Measurements from ENCODE around the gene TVP23C.
"Not testable (repeated sequence)": the region's sequence is repeated elsewhere in the genome, so short reads cannot be mapped to it uniquely, and the experiment has no call there.

TVP23C gene

DNA sequence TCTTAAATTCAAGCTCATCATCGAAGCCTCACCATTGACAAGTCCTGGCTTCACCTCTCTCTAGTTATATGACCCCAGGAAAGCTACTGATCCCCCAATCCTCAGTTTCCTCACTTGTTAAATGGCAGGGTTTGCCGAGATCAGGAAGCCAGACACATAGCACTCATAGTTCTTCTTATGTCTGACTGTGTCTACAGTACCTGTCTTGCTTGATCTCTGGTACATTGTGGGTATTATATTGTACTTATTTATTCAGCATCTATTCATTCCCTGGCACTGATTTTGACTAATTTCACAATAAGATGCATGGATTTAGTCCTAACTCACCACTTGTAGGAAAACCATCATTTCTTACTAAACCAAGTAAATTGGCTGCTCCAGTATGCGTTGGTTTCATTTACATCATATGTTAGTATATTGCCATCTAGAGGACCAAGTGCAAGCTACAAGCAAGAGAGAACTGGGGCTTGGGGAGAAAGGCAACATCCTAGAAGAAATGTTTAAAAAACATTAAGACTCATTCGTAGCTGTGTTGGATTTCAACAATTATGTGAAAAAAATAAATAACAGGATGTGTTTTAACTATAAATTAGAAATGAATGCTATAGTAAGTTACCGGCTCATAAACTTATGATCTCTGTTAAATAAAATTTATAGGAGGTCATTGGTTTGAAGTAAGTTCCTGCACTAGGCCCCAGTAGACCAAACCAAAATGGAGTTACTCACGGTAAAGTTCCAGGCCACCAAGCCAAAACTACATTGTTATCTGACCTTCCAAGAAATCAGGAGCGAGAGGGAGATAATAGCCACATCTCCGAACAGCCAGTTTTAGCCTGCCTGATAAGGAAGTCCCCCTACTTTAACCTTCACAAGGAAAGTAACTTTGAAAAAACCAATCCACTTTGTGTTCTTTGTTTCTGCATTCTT, 36.7 kb downstream of the TVP23C start:
- not testable (repeated sequence) for DNase-seq (ENCODE audit: low read depth in 2 of 2)

DNA sequence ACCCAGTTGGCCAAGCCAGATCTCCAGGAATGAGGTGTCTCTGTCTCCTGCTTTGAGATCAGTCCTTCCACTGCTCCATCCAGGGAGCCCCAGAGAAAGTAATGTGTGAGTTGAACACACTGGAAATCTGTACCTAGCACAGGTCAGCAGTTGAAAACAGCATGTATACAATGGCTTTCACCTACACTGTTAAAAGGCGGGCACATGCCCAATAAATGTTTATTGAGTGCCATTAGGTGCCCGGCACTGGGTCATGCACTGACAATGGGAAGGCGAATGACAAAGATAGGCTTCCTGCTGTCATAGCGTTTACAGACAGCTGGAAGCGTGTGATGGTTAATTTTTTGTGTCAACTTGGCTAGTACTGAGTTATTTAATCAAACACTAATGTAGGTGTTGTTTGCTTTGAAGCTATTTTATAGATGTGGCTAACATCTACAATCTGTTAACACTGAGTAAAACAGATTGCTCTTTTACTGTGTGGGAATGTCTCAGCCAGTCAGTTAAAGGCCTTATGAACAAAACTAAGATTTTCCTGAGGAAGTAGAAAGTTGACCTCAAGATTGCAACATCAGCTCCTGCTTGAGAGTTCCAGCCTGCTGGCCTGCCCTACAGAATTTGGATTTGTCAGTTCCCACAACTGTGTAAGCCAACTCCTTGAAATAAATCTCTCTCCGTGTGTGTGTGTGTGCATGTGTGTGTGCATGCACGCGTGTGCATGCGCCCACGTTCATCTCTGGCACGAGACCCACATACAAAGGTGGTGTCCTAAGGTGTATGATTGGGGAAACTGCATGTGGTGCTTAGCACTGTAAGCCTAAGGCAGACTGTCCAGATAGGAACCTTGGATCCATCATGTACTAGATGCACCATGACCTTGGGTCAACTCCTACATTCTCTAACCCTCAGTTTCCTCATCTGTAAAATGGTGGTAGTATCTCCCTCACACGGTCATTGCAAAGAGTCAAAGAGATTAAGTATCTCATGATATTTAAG, 38.0 kb downstream of the TVP23C start:
- DNase-seq (ENCODE audit: low read depth in 2 of 2) = not testable (repeated sequence)

DNA sequence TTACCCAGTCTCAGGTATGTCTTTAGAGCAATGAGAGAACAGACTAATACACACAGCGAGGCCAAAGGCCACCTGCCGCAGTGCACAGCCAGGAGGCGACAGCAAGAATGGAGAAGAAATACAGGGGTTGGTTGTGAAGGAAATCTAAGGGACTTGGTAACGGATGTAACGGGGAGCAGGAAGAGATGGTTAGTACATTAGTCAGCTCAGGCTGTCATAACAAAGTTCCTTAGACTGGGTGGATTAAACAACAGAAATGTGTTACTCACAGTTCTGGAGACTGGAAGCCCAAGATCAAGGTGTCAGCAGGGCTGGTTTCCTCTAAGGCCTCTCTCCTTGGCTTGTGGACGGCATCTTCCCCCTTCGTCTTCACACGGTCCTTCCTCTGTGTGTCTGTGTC, 47.1 kb downstream of the TVP23C start:
- no peak for DNase-seq (ENCODE audit: low read depth in 2 of 2)

DNA sequence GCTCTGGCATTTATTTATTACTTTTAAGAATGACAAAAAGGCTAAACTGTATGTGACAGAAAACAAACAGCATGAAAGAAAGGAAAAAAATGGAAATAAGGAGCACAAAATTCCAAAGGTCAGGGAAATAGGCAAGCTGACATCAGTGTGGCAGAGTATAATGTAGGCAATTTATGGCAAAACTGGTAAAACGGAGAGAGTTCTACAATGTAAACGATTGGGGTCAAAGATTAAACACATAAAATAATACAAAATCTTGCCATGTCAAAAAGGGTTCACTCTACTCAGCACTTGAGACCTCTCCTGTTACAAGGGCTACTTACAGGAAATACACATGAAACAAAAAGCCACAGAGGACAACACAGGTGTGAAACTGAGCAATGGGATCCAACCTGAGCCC, 48.8 kb downstream of the TVP23C start:
- no peak for DNase-seq (ENCODE audit: low read depth in 2 of 2)

DNA sequence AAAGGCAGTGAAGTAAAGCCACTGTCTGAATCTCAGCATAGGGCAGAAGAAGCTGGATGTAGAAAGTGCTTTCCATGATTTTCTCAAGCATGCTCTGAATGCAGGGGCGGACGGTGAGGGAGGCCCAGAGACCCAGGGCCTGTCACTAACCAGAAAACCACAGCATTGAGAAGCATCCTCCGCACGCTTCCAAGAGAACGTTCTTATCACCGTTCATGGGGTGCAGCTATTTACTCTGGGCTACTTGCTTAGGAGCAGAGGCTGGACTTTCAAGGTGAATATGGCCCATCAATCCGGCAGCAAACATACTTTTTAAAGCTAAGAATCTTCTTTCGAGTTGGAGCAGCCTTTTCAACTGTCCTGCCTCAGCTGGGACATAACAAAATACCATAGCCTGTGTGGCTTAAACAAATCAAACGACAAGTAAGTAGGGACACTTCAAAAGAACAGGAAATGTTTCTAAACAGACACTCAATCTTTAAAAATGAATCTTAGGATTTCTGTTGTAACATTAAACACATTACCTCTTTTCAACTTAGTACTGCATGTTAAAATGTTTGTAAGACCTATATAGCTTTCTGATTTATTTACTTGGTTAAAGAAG, 49.3 kb downstream of the TVP23C start:
- no peak for DNase-seq (ENCODE audit: low read depth in 2 of 2)

DNA sequence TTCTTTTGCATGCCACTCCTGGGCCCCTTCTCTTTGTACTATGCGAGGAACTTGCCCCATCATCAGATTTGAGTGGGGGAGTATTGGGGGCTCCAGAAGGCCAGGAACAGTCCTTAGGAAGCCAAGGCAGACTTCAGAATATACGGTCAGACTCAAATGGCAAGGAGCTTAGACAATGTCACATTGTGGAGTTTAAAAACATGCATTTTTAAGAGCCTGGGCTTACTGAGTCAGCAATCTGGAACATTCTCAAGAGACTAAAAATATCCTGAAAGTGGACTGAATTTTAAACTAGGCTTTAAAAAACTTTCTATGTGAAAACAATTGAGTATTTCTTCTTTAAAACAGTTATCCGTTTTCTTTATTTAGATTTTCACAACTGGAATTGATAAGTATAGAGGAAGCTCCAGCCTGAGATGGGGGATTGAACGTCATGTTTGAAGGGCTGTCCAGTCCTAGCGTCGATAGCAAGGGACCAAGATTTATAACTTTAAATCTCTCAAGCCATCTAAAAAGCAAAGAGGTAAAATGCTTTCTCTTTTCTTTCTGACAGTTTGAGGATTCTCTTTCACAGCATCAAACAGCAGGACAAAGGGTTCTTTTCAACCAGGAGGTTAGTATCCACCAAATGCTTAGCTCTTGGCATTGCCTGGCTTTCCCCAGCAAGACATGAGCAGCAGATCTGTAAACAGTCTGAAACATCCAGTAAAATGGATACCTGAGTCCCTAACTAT, 50.1 kb downstream of the TVP23C start:
- no peak for DNase-seq (ENCODE audit: low read depth in 2 of 2)

DNA sequence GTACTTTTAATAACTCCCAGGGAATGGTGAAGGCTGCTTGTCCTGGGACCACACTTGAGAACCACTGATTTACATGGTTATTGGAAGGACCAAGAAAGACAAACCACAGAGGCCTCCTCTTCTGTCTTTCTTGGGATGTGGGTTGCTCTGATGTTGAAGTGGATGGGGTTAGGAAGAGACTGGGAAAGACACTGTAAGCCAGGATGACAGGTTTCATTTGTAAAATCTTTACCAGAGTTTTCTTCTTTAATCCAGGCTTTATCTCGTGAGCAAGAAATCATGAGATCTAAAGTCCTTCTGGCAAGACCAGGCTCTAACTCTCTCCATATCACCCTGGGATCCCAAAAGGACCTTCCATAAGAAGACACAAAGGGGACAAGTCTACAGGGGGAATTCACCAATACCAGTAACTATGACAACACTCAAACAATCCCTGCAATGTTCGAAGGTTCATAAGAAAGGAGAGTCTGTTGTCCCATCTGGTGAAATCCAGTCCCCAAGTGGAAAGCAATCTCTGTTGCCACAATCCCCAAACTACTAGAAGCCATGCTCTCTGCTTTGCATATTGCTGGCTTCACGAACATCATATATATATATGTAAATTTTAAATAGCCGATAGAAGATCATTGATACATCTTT, 51.1 kb downstream of the TVP23C start:
- DNase-seq (ENCODE audit: low read depth in 2 of 2) = no peak

DNA sequence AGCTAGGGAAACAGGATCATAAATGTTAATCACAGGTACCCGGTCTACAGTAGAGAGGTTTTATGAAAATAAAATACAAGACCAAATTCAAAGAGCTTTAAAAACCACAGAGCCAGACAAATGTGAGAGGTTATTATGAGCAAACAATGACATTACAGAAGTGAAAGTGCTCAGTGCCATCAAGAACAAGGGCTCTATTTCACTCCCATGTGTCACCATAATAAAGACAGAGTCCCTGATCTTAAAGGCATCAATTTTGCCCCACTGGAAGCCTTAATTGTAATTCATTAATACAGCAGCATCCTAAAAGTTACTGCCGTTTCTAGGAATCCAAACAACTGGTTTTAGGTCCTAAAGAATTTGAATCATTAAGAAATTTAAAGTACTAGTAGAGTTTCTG, 52.1 kb downstream of the TVP23C start:
- DNase-seq (ENCODE audit: low read depth in 2 of 2) = no peak

DNA sequence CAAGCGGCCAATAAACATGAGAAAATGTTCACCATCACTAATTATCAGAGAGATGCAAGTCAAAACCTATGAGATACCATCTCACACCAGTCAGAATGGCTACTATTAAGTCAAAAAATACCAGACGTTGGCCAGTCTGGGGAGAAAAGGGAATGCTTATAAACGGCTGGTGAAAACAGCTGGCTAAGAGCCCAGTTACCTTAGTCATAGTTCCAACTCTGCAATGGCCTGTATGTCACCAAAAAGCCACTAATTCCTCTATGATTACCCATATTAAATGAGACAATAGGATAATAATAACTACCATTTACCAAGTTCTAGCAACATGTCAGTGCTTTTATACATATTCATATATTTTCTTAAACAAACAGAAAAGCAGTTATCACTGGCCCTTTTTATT, 52.9 kb downstream of the TVP23C start:
- DNase-seq (ENCODE audit: low read depth in 2 of 2) = no peak

DNA sequence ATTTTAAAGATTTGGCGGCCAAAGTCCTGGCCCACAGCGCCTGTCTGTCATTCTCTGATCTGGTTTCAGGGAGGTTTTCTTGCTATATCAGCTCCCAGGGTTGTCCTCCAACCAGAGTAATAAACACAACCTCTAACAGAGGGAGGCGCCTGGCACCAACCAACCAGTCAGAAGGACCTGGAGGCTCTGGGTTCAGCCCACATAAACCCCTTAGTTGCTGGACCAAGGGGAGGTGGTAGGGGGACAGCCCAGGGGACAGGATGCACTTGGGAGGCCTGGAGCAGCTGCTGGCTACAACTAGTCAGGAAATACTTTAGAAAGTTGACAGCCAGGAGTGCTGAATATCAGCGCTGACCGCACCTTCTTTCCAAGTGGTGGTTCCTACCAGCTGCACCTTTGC, 54.2 kb downstream of the TVP23C start:
- no peak for DNase-seq (ENCODE audit: low read depth in 2 of 2)

DNA sequence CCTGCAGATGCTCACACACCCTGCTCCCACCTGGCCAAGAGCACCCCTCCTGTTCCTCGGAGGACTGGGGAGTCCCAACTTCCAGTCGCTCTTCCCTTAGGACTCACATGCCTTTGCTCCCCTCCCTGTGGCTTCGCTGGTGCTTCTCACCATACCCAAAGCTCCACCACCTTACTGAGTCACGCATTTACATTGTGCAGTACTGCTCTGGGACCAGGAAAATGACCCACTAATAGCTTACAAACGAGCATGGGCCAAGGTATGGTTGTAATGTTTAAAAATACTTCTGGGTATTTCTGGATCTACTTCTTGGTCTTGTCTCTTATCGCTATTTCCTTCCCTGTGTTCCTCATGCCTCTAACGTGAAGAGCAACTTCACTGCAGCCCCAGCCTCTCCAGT, 54.8 kb downstream of the TVP23C start:
- no peak for DNase-seq (ENCODE audit: low read depth in 2 of 2)

DNA sequence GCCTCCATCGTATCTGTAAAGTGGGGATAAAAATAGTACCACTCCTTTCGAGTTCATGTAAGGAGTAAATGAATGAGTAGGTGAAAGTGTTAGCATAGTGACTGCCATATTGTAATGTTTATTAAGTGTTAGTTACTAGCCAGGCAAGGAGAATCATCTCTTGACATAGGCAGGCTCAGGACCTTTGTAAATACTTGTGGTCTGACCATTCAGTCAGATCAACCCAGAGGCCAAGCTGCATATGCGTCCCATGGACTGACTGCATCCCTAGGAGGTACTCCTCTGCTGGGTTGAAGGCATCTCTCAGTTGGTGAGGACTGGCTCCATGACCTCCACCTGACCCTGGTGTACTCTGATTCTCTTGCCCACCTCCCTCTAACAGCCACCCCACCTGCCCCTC, 55.4 kb downstream of the TVP23C start:
- no peak for DNase-seq (ENCODE audit: low read depth in 2 of 2)

DNA sequence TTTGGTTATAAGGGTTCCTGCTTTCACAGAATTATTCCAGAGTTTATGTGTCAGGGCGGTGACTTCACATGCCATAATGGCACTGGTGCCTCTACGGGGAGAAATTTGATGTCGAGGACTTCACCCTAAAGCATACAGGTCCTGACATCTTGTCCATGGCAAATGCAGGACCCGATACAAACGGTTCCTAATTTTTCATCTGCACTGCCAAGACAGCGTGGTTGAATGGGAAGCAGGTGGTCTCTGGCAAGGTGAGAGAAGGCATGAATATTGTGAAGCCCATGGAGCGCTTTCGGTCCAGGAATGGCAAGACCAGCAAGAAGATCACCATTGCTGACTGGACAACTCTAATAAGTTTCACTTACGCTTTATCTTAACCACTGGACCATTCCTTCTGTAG, 56.3 kb downstream of the TVP23C start:
- no peak for DNase-seq (ENCODE audit: low read depth in 2 of 2)

DNA sequence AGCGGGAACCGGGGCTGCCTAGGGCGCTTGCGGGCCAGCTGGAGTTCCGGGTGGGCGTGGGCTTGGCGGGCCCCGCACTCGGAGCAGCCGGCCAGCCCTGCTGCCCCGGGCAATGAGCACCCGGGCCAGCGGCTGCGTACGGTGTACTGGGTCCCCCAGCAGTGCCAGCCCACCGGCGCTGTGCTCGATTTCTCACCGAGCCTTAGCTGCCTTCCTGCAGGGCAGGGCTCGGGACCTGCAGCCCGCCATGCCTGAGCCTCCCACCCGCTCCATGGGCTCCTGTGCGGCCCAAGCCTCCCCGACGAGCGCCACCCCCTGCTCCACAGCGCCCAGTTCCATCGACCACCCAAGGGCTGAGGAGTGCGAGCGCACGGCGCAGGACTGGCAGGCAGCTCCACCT, 57.6 kb downstream of the TVP23C start:
- DNase-seq (ENCODE audit: low read depth in 2 of 2) = not testable (repeated sequence)

DNA sequence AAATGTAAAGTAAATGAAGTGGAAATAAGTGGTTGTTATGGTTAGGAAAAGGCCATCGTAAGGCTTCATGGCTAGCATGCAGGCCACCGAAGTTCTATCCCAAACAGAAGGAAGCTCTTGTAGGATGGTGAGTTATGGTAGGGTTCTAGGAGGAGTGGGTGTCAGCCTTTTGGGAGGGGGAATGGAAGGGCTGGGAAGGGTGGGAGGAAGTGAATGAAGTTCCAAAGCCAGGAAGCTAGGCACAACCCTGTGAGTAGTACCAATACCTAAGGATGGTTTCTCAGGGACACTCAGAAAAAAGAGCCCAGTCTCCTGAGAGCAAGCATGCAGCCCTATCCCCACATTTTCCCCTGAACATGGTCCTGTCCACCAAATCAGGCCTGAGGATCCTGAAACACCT, 59.6 kb downstream of the TVP23C start:
- no peak for DNase-seq (ENCODE audit: low read depth in 2 of 2)

DNA sequence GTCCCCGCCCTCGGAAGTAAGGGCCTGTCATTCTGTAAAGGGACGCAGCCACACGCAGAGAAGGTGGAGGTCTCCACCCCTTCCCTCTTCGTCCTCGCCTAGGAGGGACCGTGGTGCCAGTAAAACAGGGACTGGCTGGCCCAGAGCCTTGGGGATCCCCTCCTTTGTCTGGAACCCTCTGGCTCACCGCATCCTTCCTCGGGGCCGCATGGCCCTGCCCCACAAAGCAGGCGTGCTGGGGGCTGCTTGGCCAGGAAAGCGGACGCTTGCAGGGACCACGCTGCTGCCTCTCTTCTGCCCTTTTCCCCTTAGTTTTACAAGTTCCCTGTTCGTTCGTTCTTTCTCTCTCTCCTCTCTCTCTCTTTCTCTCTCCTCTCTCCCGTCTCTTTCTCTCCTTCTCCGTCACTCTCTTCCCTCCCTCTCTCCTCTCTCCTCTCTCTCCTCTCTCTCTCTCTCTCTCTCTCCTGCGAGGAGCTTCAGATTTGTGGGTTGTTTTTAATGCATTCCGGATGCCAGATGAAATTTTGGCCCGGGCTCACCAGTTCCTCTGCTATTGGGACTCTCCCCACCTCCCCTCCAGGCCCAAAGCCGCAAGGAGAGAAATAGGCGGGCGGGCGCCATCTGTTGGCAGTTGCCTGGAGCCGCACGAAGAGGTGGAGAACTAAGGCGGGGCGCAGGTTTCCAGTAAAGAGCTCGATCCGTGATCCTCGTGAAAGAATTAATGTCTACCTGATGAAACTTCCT, 60.7 kb downstream of the TVP23C start:
- peak; percentile 62 to 76 for DNase-seq (ENCODE audit: low read depth in 2 of 2)

DNA sequence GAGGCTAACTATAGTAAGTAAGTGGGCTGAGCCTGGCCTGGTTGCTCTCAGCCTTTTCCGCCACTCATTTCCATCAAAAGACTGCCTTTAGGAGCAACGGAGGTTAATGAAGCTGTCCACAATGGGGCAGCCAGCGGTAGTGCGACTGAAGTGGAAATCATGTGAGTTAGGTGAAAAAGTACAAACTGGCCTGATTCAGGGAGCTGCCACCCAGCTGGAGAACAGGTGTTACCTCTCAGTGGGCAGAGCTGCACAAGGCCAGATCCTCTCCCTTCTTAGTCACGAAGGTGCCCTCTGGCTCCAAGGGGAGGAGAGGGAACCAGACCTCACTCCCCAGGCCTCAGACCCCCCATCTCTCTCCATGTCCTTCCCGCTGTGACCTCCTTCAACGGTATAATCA, 61.5 kb downstream of the TVP23C start:
- DNase-seq (ENCODE audit: low read depth in 2 of 2) = no peak

DNA sequence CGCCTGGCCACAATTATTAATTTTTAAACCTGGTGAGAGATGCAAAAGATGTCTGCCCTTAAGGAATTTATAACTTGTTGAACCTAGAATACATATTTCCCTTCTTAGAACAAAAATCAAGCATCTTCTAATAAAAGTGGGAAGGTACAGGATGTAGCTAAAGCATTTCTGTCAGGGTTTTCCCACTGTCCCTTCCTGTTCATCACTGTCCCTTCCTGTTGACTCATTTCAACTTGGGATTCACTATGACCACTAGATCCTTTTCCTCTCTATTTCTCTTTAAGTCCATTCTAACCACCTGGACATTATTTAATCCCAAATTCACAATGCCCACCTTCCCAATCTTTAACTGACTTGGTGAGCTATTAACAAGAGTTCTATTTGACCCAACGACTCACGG, 62.0 kb downstream of the TVP23C start:
- no peak for DNase-seq (ENCODE audit: low read depth in 2 of 2)

DNA sequence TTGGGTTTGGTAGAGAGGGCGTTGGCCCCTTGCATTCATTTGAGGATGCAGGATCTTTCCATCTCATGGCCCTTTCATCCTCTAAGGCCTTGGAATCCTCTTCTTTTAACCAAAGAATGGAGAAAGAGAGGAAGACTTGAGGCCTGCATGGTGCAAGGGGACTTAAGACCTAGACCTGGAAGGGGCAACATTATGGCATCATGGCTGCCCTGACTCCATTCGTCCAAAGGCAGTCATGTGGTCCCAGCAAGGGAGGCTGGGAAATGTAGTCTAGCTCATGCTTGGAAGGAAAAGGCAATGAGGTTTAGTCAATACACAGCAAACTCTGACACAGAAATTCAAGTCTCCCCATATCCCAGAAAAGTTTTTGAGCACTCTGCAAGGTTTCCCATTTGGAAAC, 65.2 kb downstream of the TVP23C start:
- DNase-seq (ENCODE audit: low read depth in 2 of 2) = no peak
